SK-N-SH (cell line): Measurements from ENCODE around the gene KRAS. TPM values are rescaled to one million over a fixed set of nuclear protein-coding genes. Genes with fewer than 3 reads are reported as not detected.

Source experiments
- CTCF ChIA-PET: fragments of 300-600, 350-600 bp; formaldehyde crosslinking; extraction: SDS; loops from one replicate; lab custom pipeline; 2021; lab: Yijun Ruan, JAX
- POLR2A ChIA-PET: fragments of 350-600 bp; sonication (Branson Sonifier 250); formaldehyde crosslinking; extraction: SDS; loops from one replicate; lab custom pipeline; 2020; ENCODE audit warnings: antibody characterized with exemption, inconsistent platforms; lab: Yijun Ruan, JAX
- DNase-seq: peaks from one replicate; pipeline ENCODE4 v3.0.0; 2012
- H2AFZ ChIP-seq: fragments of 200-600 bp; sonication (generic); 2 replicates; pipeline ENCODE4 v1.8.1; 2016; ENCODE audit warnings: antibody characterized with exemption, mild to moderate bottlenecking, low read depth
- H3F3A ChIP-seq: fragments of 200-600 bp; sonication (generic); replicated peaks from 2 replicates; pipeline ENCODE3; 2016; ENCODE audit warnings: antibody characterized with exemption, mild to moderate bottlenecking; ENCODE audit not compliant: insufficient read depth
- H3K27ac ChIP-seq, 2 experiments: fragments of 200-500 bp in 1 of 2; fragments of 200-600 bp in 1 of 2; sonication (Bioruptor generic) in 1 of 2; sonication (generic), shearing (Covaris generic) in 1 of 2; 2 replicates each; pipeline versions ENCODE4 v1.5.1 to v1.6.1; 2014 to 2016; ENCODE audit warnings: low read depth in 2 of 2, inconsistent platforms in 1 of 2, low read length in 1 of 2, mild to moderate bottlenecking in 1 of 2, mixed read lengths in 1 of 2
- H3K27me3 ChIP-seq: fragments of 200-600 bp; sonication (generic), shearing (Covaris generic); 2 replicates; pipeline ENCODE4 v1.6.1; 2016; ENCODE audit warnings: mixed run types; ENCODE audit not compliant: insufficient read depth
- H3K36me3 ChIP-seq, 2 experiments: fragments of 200-500 bp in 1 of 2; fragments of 200-600 bp in 1 of 2; sonication (Bioruptor generic) in 1 of 2; sonication (generic) in 1 of 2; replicated peaks in 1 of 2; 2 replicates each; pipeline versions ENCODE3 to v1.5.1; 2014 to 2016; ENCODE audit warnings: low read length in 1 of 2, mild to moderate bottlenecking in 1 of 2; ENCODE audit not compliant: insufficient read depth in 2 of 2, control insufficient read depth in 1 of 2
- H3K4me1 ChIP-seq, 2 experiments: fragments of 200-500 bp in 1 of 2; fragments of 200-600 bp in 1 of 2; sonication (Bioruptor generic) in 1 of 2; sonication (generic), shearing (Covaris generic) in 1 of 2; 2 replicates each; pipeline versions ENCODE4 v1.5.1 to v1.6.1; 2014 to 2016; ENCODE audit warnings: low read depth in 1 of 2, low read length in 1 of 2, mixed run types in 1 of 2; ENCODE audit not compliant: insufficient read depth in 2 of 2, control insufficient read depth in 1 of 2
- H3K4me2 ChIP-seq: fragments of 200-600 bp; sonication (generic), shearing (Covaris generic); 2 replicates; pipeline ENCODE4 v1.6.1; 2017; ENCODE audit warnings: mixed run types
- H3K4me3 ChIP-seq, 2 experiments: fragments of 200-500 bp in 1 of 2; fragments of 200-600 bp in 1 of 2; sonication (Bioruptor generic) in 1 of 2; sonication (generic), shearing (Covaris generic) in 1 of 2; 2 replicates each; pipeline versions ENCODE4 v1.5.1 to v1.8.1; 2014 to 2016; ENCODE audit warnings: low read depth in 2 of 2, inconsistent platforms in 1 of 2, low read length in 1 of 2, mild to moderate bottlenecking in 1 of 2, mixed read lengths in 1 of 2, moderate library complexity in 1 of 2
- H3K79me2 ChIP-seq: fragments of 200-600 bp; sonication (generic); 2 replicates; pipeline ENCODE4 v1.8.1; 2017; ENCODE audit warnings: mild to moderate bottlenecking; ENCODE audit not compliant: insufficient read depth
- H3K9ac ChIP-seq: fragments of 200-600 bp; sonication (generic); 2 replicates; pipeline ENCODE4 v1.6.1; 2017; ENCODE audit warnings: mixed run types
- H3K9me2 ChIP-seq: fragments of 200-600 bp; sonication (generic); 2 replicates; pipeline ENCODE4 v1.6.1; 2017; ENCODE audit warnings: mixed run types
- H3K9me3 ChIP-seq: fragments of 200-600 bp; sonication (generic); 2 replicates; pipeline ENCODE4 v1.6.1; 2017; ENCODE audit warnings: mixed run types, mild to moderate bottlenecking, moderate library complexity
- H4K20me1 ChIP-seq: fragments of 200-600 bp; sonication (generic); 2 replicates; pipeline ENCODE4 v1.6.1; 2017; ENCODE audit warnings: mild to moderate bottlenecking, mixed run types; ENCODE audit not compliant: insufficient read depth
- EP300 ChIP-seq, 2 experiments: IDR thresholded peaks; 2 replicates each; pipeline versions ENCODE4 v1.4.0 to v1.6.1; 2012; ENCODE audit warnings: borderline replicate concordance in 1 of 2, low read depth in 1 of 2, low read length in 1 of 2
- FOSL2 ChIP-seq: IDR thresholded peaks from 2 replicates; pipeline ENCODE4 v1.4.0; 2012; ENCODE audit warnings: low read depth, mild to moderate bottlenecking, moderate library complexity, borderline replicate concordance
- MAX ChIP-seq: IDR thresholded peaks from 2 replicates; pipeline ENCODE4 v1.4.0; 2012; ENCODE audit warnings: low read depth
- MEF2A ChIP-seq: IDR thresholded peaks from 2 replicates; pipeline ENCODE4 v1.4.0; 2012; ENCODE audit warnings: low read depth, borderline replicate concordance
- MXI1 ChIP-seq: IDR thresholded peaks from 2 replicates; pipeline ENCODE4 v1.6.1; 2012; ENCODE audit warnings: mild to moderate bottlenecking, low read depth, low read length, improper control_type of control experiment
- NFIC ChIP-seq: IDR thresholded peaks from 2 replicates; pipeline ENCODE4 v1.4.0; 2012; ENCODE audit warnings: borderline replicate concordance
- NRF1 ChIP-seq: IDR thresholded peaks from 2 replicates; pipeline ENCODE4 v1.6.1; 2012; ENCODE audit warnings: low read depth, mild to moderate bottlenecking, low read length
- POLR2AphosphoS5 ChIP-seq: IDR thresholded peaks from 2 replicates; pipeline ENCODE4 v1.6.1; 2012; ENCODE audit warnings: low read depth, low read length
- RCOR1 ChIP-seq: fragments of 150-350 bp; IDR thresholded peaks from 2 replicates; pipeline ENCODE4 v1.6.1; 2017; ENCODE audit warnings: antibody characterized with exemption, low read length
- RFX5 ChIP-seq: IDR thresholded peaks from 2 replicates; pipeline ENCODE4 v1.6.1; 2012; ENCODE audit warnings: mild to moderate bottlenecking, improper control_type of control experiment, low read length
- SIN3A ChIP-seq: IDR thresholded peaks from 2 replicates; pipeline ENCODE4 v1.6.1; 2012; ENCODE audit warnings: low read depth, mild to moderate bottlenecking, low read length, moderate library complexity, borderline replicate concordance
- TAF1 ChIP-seq: IDR thresholded peaks from 2 replicates; pipeline ENCODE4 v1.6.1; 2012; ENCODE audit warnings: low read depth, mild to moderate bottlenecking, low read length, moderate library complexity, borderline replicate concordance
- TCF12 ChIP-seq: IDR thresholded peaks from 2 replicates; pipeline ENCODE4 v1.4.0; 2012
- USF1 ChIP-seq: IDR thresholded peaks from 2 replicates; pipeline ENCODE4 v1.4.0; 2012; ENCODE audit warnings: low read depth, borderline replicate concordance
- YY1 ChIP-seq: IDR thresholded peaks from 2 replicates; pipeline ENCODE4 v1.4.0; 2012; ENCODE audit warnings: low read depth, mild to moderate bottlenecking
- ZBTB33 ChIP-seq: IDR thresholded peaks from 2 replicates; pipeline ENCODE4 v1.4.0; 2012; ENCODE audit warnings: low read depth, borderline replicate concordance
- WGBS: methylation state at CpG from one replicate; pipeline ENCODE4 v1.1.6; 2017; ENCODE audit warnings: low lambda C conversion rate; 5-methylcytosine and 5-hydroxymethylcytosine counted together
- polyA plus RNA-seq, 3 experiments: library from polyadenylated mRNA; depleted of rRNA; stranded (reverse); fragments of >200 nt; gene quantifications; 2 replicates each; pipeline ENCODE4 v1.2.3, GENCODE V29; 2012

KRAS gene
- polyA plus RNA-seq, 1 of the 3 experiments (the other 2 are of a cell fraction), result 8.0 TPM

- CTCF ChIA-PET, result interaction anchor here (1.1 to 1.4 kb wide), 2 partner anchors 11 to 40 kb away, joined by 3 to 4 read pairs; no protein-coding TSS in a partner anchor
- POLR2A ChIA-PET, result no interaction called here
Observed at GRCh38 chr12:25197608-25198007, 53.1 kb downstream of the KRAS start.

More at GRCh38 chr12:25197608-25198007, 53.1 kb downstream of the KRAS start:
- Histone ChIP-seq H3K4me2 (no peak overlapping the region), H3K9me2 (no peaks in the 10 kb centered on the region), H2AFZ (no peak overlapping the region), H4K20me1 (no peaks in the 10 kb centered on the region), H3K27me3 (no peaks in the 10 kb centered on the region), H3K9me3 (no peaks in the 10 kb centered on the region), H3K4me1 (peaks cover 2 to 10% of the 10 kb centered on the region in 2 experiments), H3F3A (peaks cover 34% of the 10 kb centered on the region), H3K4me3 (no peak overlapping the region), H3K79me2 (peaks cover 13% of the 10 kb centered on the region; the same call in 1 of the 2 replicates), H3K36me3 (peaks cover under 1% of the 10 kb centered on the region in 2 experiments), H3K27ac (no peak overlapping the region), H3K9ac (no peak overlapping the region)
- WGBS, result 94% methylated on average over 2 of the region's 2 CpGs
- DNase-seq, result no peak
- TF ChIP-seq MXI1, result no peak
- TF ChIP-seq EP300 (IDR thresholded peaks at IDR 0.05; ENCODE audit: borderline replicate concordance in 1 of 2, low read depth in 1 of 2, low read length in 1 of 2), result no peak
- TF ChIP-seq USF1, result no peak
- TF ChIP-seq MEF2A, result no peak
- no peak for TF ChIP-seq NFIC
- TF ChIP-seq ZBTB33, result no peak
- no peak for TF ChIP-seq SIN3A
- no peak for TF ChIP-seq TAF1
- no peak for TF ChIP-seq NRF1
- TF ChIP-seq TCF12, result no peak
- TF ChIP-seq RCOR1, result no peak
- TF ChIP-seq YY1, result no peak
- no peak for TF ChIP-seq MAX
- no peak for TF ChIP-seq RFX5
- no peak for TF ChIP-seq FOSL2
- no peak for TF ChIP-seq POLR2AphosphoS5
